ENCODE results near the gene WASF3. TPM values are rescaled to one million over a fixed set of nuclear protein-coding genes. Genes with fewer than 3 reads are reported as not detected.

The WASF3 gene
- total RNA-seq, 2 experiments from 2014 or later: 0.10 TPM; not detected in 1

DNA sequence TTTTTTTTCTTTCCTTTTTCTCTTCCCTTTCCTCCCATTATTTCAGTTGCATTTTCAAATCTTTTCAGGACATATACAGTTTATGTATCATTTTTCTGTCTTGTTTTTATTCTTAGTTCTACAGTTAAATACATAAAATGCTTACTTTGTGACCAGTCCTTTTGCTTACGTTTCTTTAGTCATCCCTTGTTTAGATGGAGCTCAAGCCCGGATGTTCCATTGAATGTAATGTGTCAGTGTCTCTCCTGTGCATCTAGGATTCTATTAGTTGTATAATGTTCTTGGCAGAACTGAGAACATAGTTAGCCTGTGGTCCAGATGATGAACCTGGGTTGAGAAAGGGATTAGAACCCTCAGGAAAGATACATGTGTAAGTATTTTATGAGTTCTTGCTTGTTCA, 17.8 kb downstream of the WASF3 start:
- H3K4me3 Mint-ChIP-seq: no peak overlapping the region
- no peak for DNase-seq
- ChIA-PET POLR2A (no interaction called here), CTCF (no interaction called here)
- intact Hi-C loops (cut with micrococcal nuclease): no loop called here
- peaks cover 8% of the 10 kb centered on the region for H3K9me3 Mint-ChIP-seq
- no peaks in the 10 kb centered on the region for H3K36me3 Mint-ChIP-seq
- no peaks in the 10 kb centered on the region for H3K4me1 Mint-ChIP-seq (ENCODE audit: low read depth)
- H3K27me3 Mint-ChIP-seq: peaks cover 4% of the 10 kb centered on the region
- H3K27ac Mint-ChIP-seq: no peak overlapping the region

GRCh38 chr13:26579580-26579979, 22.1 kb downstream of the WASF3 start:
- H3K9me3 Mint-ChIP-seq: peaks cover 8% of the 10 kb centered on the region
- no peaks in the 10 kb centered on the region for H3K36me3 Mint-ChIP-seq
- H3K4me3 Mint-ChIP-seq: no peak overlapping the region
- H3K27me3 Mint-ChIP-seq: peaks cover 5% of the 10 kb centered on the region
- CTCF ChIA-PET: no interaction called here
- intact Hi-C loops (cut with micrococcal nuclease): no loop called here
- POLR2A ChIA-PET: no interaction called here
- no peak overlapping the region for H3K27ac Mint-ChIP-seq
- DNase-seq: no peak
- H3K4me1 Mint-ChIP-seq (ENCODE audit: low read depth): no peaks in the 10 kb centered on the region

DNA sequence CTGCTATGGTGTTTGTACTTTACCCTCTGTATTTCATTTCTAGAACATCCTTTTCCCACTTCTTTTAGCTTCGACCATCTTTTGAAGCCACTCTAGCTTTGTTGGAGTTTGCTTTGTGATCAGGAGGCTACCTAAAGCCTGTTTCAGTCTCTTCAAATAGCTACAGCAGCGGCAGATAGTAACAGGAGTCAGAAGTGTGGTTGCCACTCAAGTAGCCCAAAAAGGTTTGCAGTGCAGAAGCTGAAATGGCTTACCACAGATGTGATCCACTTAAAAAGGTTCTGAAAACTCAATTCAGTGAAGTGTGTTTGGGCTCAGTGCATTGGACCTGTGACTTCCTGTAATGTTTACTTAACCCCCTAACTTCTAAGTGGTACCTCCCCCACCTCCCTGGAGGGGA, 26.2 kb downstream of the WASF3 start:
- CTCF ChIA-PET: no interaction called here
- Mint-ChIP-seq H3K27ac (no peak overlapping the region), H3K27me3 (peaks cover 3% of the 10 kb centered on the region), H3K36me3 (no peaks in the 10 kb centered on the region), H3K4me1 (ENCODE audit: low read depth) (no peaks in the 10 kb centered on the region), H3K4me3 (no peak overlapping the region), H3K9me3 (peaks cover 3% of the 10 kb centered on the region)
- POLR2A ChIA-PET: no interaction called here
- DNase-seq: no peak
- intact Hi-C loops (cut with micrococcal nuclease): no loop called here

DNA sequence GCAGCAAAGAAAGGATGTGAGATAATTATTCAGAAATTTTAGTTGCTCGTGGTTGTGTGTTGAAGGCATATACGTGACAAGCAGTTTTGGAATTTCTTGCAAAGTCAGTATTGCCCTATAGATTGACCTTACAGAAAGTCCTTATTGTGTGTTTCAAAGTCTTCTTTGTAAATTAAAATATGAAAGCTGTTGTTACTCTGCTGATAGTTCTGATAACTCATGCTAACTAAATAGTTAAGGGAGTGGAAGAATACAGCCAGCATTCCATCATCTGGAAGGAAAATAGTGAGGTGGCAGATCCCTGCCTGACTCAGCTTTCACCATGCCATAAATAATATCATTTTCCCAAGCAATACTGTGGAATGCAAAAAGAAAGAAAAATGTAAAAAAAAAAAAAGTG, 27.2 kb downstream of the WASF3 start:
- H3K27me3 Mint-ChIP-seq: peaks cover 6% of the 10 kb centered on the region
- no peaks in the 10 kb centered on the region for H3K9me3 Mint-ChIP-seq
- no peak overlapping the region for H3K27ac Mint-ChIP-seq
- CTCF ChIA-PET: no interaction called here
- POLR2A ChIA-PET: interaction anchor here (0.7 kb wide), 1 partner anchor 24 kb away, joined by 3 read pairs; no protein-coding TSS in a partner anchor
- H3K4me1 Mint-ChIP-seq (ENCODE audit: low read depth): no peaks in the 10 kb centered on the region
- no peaks in the 10 kb centered on the region for H3K36me3 Mint-ChIP-seq
- intact Hi-C loops (cut with micrococcal nuclease): no loop called here
- no peak overlapping the region for H3K4me3 Mint-ChIP-seq
- DNase-seq: no peak

- DNase-seq: no peak
- peaks cover 6% of the 10 kb centered on the region for H3K27me3 Mint-ChIP-seq
- POLR2A ChIA-PET: interaction anchor here (0.7 kb wide), 1 partner anchor 23 kb away, joined by 3 read pairs; no protein-coding TSS in a partner anchor
- intact Hi-C loops (cut with micrococcal nuclease): no loop called here
- no peaks in the 10 kb centered on the region for H3K36me3 Mint-ChIP-seq
- H3K4me1 Mint-ChIP-seq (ENCODE audit: low read depth): no peaks in the 10 kb centered on the region
- CTCF ChIA-PET: no interaction called here
- H3K9me3 Mint-ChIP-seq: no peaks in the 10 kb centered on the region
- no peak overlapping the region for H3K27ac Mint-ChIP-seq
- no peak overlapping the region for H3K4me3 Mint-ChIP-seq
Observed at GRCh38 chr13:26585136-26585535, 27.7 kb downstream of the WASF3 start.

DNA sequence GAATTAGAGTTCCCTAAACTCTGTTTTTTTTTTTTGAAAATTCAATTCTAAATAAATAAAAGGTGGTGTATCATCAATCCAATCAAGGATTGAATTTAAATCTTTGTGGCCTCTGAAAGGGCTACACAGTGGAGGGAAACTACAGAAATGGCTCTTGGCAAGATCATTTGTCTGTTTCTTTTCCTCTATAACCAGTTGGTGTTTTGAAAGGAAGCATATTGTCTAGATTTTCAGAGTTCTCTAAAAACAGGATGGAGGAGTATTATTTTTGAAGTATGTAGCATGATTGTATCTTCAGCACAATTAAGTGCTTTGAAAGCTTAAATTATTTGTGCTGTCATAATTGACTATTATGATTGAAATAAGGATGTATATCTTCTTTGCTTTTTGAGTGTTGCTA, 29.8 kb downstream of the WASF3 start:
- H3K27me3 Mint-ChIP-seq: peaks cover 11% of the 10 kb centered on the region
- no peak for DNase-seq
- H3K27ac Mint-ChIP-seq: no peak overlapping the region
- H3K4me3 Mint-ChIP-seq: no peak overlapping the region
- no peaks in the 10 kb centered on the region for H3K9me3 Mint-ChIP-seq
- intact Hi-C loops (cut with micrococcal nuclease): no loop called here
- no peaks in the 10 kb centered on the region for H3K4me1 Mint-ChIP-seq (ENCODE audit: low read depth)
- CTCF ChIA-PET: no interaction called here
- H3K36me3 Mint-ChIP-seq: no peaks in the 10 kb centered on the region
- POLR2A ChIA-PET: no interaction called here

GRCh38 chr13:26589226-26589625, 31.7 kb downstream of the WASF3 start:
- ChIA-PET CTCF (no interaction called here), POLR2A (no interaction called here)
- no peaks in the 10 kb centered on the region for H3K9me3 Mint-ChIP-seq
- peaks cover 12% of the 10 kb centered on the region for H3K27me3 Mint-ChIP-seq
- no peak overlapping the region for H3K4me3 Mint-ChIP-seq
- no peaks in the 10 kb centered on the region for H3K4me1 Mint-ChIP-seq (ENCODE audit: low read depth)
- H3K27ac Mint-ChIP-seq: no peak overlapping the region
- DNase-seq: no peak
- no peaks in the 10 kb centered on the region for H3K36me3 Mint-ChIP-seq
- intact Hi-C loops (cut with micrococcal nuclease): no loop called here

GRCh38 chr13:26589754-26590153, 32.3 kb downstream of the WASF3 start:
- POLR2A ChIA-PET: no interaction called here
- Mint-ChIP-seq H3K4me1 (ENCODE audit: low read depth) (no peaks in the 10 kb centered on the region), H3K4me3 (no peak overlapping the region), H3K27ac (no peak overlapping the region), H3K36me3 (no peaks in the 10 kb centered on the region), H3K27me3 (peaks cover 12% of the 10 kb centered on the region), H3K9me3 (no peaks in the 10 kb centered on the region)
- no peak for DNase-seq
- CTCF ChIA-PET: no interaction called here
- intact Hi-C loops (cut with micrococcal nuclease): no loop called here

DNA sequence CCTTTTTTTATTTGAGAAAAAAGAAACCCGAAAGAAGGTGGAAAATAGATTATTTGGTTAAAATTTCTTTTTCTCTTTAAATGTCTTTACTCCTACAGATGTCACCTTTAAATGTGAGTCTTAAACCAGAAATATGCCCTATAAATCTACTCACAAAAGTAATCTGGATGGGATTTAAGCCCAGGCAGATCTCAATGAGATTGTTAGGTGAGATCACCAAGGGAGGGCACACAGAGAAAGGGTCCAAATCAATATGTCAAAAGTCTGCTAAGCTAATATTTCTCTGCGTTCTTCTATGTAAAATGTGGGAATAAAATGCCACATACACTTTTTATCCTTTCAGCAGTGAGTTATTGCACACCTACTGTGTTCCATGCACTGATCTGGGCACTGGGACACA, 32.9 kb downstream of the WASF3 start:
- no peak overlapping the region for H3K4me3 Mint-ChIP-seq

DNA sequence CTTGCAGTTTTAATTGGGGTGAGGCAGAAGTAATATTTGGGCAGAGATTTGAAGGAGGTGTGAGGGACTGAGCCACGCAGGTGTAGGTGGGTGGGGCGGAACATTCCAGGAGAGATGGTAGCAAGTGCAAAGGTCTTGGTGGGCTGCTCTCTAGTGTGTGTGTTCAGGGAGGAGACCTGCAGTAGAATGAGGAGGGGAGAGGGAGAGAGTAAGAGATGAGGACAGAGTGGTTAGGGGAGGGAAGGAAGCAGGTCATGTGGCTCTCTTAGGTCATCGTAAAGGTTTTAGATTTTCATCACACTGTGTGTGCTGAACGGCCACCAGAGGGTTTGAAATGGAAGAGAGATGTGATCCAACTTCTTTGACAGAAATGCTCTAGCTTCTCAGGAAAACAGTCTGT, 33.5 kb downstream of the WASF3 start:
- intact Hi-C loops (cut with micrococcal nuclease): no loop called here
- Mint-ChIP-seq H3K4me1 (ENCODE audit: low read depth) (no peaks in the 10 kb centered on the region), H3K9me3 (no peaks in the 10 kb centered on the region), H3K36me3 (no peaks in the 10 kb centered on the region), H3K4me3 (no peak overlapping the region), H3K27ac (no peak overlapping the region), H3K27me3 (peaks cover 11% of the 10 kb centered on the region)
- DNase-seq: no peak
- CTCF ChIA-PET: no interaction called here
- POLR2A ChIA-PET: no interaction called here

More for the DNA sequence above, 32.9 kb downstream of the WASF3 start:
- CTCF ChIA-PET: no interaction called here
- POLR2A ChIA-PET: no interaction called here
- no peak for DNase-seq
- H3K4me1 Mint-ChIP-seq (ENCODE audit: low read depth): no peaks in the 10 kb centered on the region
- H3K27ac Mint-ChIP-seq: no peak overlapping the region
- no peaks in the 10 kb centered on the region for H3K36me3 Mint-ChIP-seq
- peaks cover 11% of the 10 kb centered on the region for H3K27me3 Mint-ChIP-seq
- H3K9me3 Mint-ChIP-seq: no peaks in the 10 kb centered on the region
- intact Hi-C loops (cut with micrococcal nuclease): no loop called here

GRCh38 chr13:26591672-26592071, 34.2 kb downstream of the WASF3 start:
- intact Hi-C loops (cut with micrococcal nuclease): no loop called here
- no peaks in the 10 kb centered on the region for H3K4me1 Mint-ChIP-seq (ENCODE audit: low read depth)
- no peaks in the 10 kb centered on the region for H3K36me3 Mint-ChIP-seq
- POLR2A ChIA-PET: no interaction called here
- no peak for DNase-seq
- no peak overlapping the region for H3K27ac Mint-ChIP-seq
- no peak overlapping the region for H3K4me3 Mint-ChIP-seq
- peaks cover 11% of the 10 kb centered on the region for H3K27me3 Mint-ChIP-seq
- H3K9me3 Mint-ChIP-seq: peaks cover 4% of the 10 kb centered on the region
- CTCF ChIA-PET: no interaction called here

GRCh38 chr13:26593661-26594060, 36.2 kb downstream of the WASF3 start:
- no peak overlapping the region for H3K4me3 Mint-ChIP-seq
- no peak for DNase-seq
- H3K9me3 Mint-ChIP-seq: peaks cover 12% of the 10 kb centered on the region
- peaks cover 4% of the 10 kb centered on the region for H3K36me3 Mint-ChIP-seq
- H3K27ac Mint-ChIP-seq: no peak overlapping the region
- CTCF ChIA-PET: no interaction called here
- H3K27me3 Mint-ChIP-seq: peaks cover 11% of the 10 kb centered on the region
- no peaks in the 10 kb centered on the region for H3K4me1 Mint-ChIP-seq (ENCODE audit: low read depth)
- POLR2A ChIA-PET: no interaction called here
- intact Hi-C loops (cut with micrococcal nuclease): no loop called here

GRCh38 chr13:26594363-26594762, 36.9 kb downstream of the WASF3 start:
- H3K4me1 Mint-ChIP-seq (ENCODE audit: low read depth): no peaks in the 10 kb centered on the region
- H3K9me3 Mint-ChIP-seq: peaks cover 12% of the 10 kb centered on the region
- intact Hi-C loops (cut with micrococcal nuclease): no loop called here
- H3K36me3 Mint-ChIP-seq: peaks cover 4% of the 10 kb centered on the region
- DNase-seq: no peak
- POLR2A ChIA-PET: no interaction called here
- CTCF ChIA-PET: interaction anchor here (0.5 kb wide), 1 partner anchor 104 kb away, joined by 4 read pairs; no protein-coding TSS in a partner anchor
- H3K4me3 Mint-ChIP-seq: no peak overlapping the region
- no peak overlapping the region for H3K27ac Mint-ChIP-seq
- H3K27me3 Mint-ChIP-seq: peaks cover 8% of the 10 kb centered on the region

DNA sequence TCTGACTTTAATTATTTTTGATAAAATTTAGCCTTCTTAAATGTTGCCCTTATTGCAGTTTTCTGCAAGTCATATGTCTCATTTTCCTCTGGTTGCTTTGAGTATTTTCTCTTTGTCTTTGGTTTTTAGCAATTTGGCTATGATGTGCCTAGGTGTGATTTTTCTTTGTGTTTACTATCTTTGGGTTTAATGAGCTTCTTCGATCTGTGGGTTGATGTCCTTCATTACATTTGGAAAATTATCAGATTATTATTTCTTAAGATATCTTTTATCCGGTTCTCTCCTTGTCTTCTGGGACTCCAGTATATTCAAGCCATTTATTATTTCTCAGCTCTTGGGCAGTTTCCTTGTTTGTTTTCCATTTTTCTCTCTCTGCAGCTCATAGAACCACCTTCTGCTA, 39.0 kb downstream of the WASF3 start:
- no peak overlapping the region for H3K4me3 Mint-ChIP-seq
- peaks cover 7% of the 10 kb centered on the region for H3K27me3 Mint-ChIP-seq
- peaks cover 12% of the 10 kb centered on the region for H3K9me3 Mint-ChIP-seq
- POLR2A ChIA-PET: no interaction called here
- no peak overlapping the region for H3K27ac Mint-ChIP-seq
- H3K36me3 Mint-ChIP-seq: peaks cover 4% of the 10 kb centered on the region
- DNase-seq: no peak
- intact Hi-C loops (cut with micrococcal nuclease): no loop called here
- no peaks in the 10 kb centered on the region for H3K4me1 Mint-ChIP-seq (ENCODE audit: low read depth)
- CTCF ChIA-PET: no interaction called here

All from activated CD4-positive, alpha-beta memory T cell treated with anti-CD3 and anti-CD28 coated beads for 36 hours (primary cell).